ENCODE results near the gene TMEM168. TPM values are rescaled to one million over a fixed set of nuclear protein-coding genes. Genes with fewer than 3 reads are reported as not detected.

Gene TMEM168
- total RNA-seq, 1 donor = 14.2 TPM

DNA sequence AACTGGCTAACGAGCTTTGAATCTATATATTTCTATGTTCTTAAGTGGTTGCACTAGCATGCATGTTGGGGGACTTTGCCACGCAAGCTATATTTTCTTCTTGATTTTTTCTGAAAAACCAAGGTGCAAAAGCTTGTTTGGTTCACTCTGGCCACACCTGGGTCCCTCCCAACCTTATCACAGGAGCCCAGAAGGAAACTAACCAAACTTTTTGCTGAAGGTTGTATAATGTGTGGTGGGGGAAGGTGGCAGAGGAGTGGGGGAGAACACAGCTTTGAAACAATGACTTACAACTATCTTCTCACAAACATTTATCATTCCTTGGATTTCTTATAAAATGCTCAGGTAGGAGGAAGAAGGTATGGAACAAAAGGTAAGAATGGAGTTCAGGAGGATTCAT, 75.3 kb downstream of the TMEM168 start:
- H3K9me3 ChIP-seq (ENCODE audit: low read depth, low read length) = no peaks in the 10 kb centered on the region
- no peaks in the 10 kb centered on the region for H3K4me1 ChIP-seq (ENCODE audit: insufficient read depth, low read length)
- H3K4me3 ChIP-seq (ENCODE audit: low read length) = no peak overlapping the region
- no peaks in the 10 kb centered on the region for H3K27me3 ChIP-seq (ENCODE audit: insufficient read depth, low read length)

All from mononuclear cell (primary cell).